Hippocampal formation (tissue), 2 donors: Measurements from ENCODE around the gene SKI.

Experiments used
- DNase-seq, 2 donors: peaks; one replicate each; lab custom pipeline; 2025; lab: John Stamatoyannopoulos, UW

SKI gene

GRCh38 chr1:2209400-2210083 is 18.6 kb upstream of the SKI start:
- no peak for DNase-seq

- no peak for DNase-seq
Observed at GRCh38 chr1:2210084-2210653, 17.9 kb upstream of the SKI start.

GRCh38 chr1:2210786-2211185 is 17.3 kb upstream of the SKI start:
- no peak for DNase-seq

DNA sequence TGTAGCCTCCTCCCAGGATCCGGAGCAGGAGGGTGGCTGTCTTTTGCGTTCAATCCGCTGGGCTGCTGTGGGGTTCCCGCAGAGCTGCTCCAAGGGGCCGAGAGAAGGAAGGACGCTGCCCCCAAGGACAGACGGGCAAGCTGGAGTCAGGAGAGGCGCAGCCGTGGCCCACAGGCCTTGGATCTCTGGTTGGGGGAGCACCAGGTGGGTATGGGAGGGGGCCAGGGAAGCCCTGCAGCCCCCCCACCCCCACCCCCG is 15.9 kb upstream of the SKI start:
- no peak for DNase-seq

- peak; percentile 64 to 80 for DNase-seq
Observed at GRCh38 chr1:2212532-2213491, 15.3 kb upstream of the SKI start.

DNA sequence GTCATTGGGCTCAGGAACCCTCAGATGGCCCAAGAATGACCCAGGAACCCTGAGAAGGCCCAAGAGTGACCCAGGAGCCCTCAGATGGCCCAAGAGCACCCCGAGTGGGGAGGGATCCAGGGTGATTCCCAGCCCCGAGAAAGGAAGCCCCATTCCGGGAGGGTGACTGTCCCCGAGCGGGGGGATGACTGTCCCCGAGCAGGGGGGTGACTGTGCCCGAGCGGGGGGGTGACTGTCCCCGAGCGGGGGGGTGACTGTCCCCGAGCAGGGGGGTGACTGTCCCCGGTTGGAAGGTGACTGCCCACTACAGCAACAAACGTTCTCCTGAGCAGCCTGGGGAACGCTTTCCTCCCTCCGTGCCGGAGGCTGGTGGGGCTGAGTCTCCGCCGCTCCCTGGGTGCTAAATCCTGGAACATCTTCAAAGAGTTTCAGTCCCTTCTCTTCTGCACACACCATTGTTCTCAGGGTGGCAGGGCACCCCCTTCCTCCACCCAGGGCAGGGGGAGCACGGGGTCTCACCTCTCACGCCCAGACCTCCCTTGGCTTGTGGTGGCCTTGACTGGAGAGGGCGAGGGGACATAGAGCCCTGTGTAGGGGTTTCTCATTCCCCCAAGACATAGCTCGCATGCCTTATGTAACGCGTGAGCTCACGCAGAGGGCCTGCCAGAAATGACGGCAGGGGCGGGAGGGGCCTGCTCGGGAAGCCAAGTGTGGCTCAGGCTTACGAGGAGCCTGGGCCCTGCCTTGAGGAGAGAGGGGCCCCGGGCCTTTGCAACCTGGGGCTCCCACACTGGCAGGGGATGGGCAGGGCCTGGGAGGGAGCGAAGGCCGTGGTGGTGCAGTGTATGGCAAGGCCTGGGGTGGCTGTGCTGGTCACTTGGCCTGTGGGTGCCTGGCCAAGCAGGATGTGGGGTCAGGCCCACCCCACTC is 14.3 kb upstream of the SKI start:
- DNase-seq: peak; percentile 24 to 36

DNA sequence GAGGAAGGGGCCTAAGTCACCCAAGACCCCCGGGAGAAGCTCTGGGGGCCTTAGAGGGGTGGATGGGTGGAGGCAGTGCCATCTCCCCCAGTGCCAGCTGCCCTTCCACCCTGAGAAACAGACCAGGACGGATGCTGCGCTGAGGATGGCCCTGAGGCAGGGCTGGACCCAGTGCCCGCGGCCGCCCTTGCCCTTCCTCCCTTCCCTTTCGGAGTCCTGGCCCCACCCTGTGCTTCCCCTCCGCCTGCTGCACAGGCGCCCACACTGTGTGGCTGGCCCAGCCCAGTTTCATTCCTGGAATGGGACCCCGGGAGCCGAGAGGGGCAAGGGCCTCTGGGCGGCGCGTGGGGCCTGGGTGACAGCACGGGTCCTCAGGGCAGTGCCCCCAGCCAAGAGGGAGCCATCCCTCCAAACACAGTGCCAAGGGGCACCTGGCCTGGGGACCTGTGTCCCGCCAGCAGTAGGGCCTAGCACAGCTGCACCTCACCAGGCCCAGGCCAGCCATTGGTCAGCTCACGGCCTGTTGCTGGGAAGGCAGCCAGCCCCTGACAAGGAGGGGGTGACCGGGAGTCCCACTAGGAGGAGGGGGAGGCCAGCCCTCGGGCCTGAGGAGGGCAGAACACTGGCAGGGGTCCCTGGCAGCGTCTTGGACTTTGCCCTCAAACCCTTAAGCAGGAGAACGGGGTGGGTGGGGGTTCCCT is 13.4 kb upstream of the SKI start:
- peak in 1 of 2 donors; percentile 15 for DNase-seq

- DNase-seq: no peak
Observed at GRCh38 chr1:2215329-2215728, 12.8 kb upstream of the SKI start.

- no peak for DNase-seq
Observed at GRCh38 chr1:2215909-2216766, 12.0 kb upstream of the SKI start.

DNA sequence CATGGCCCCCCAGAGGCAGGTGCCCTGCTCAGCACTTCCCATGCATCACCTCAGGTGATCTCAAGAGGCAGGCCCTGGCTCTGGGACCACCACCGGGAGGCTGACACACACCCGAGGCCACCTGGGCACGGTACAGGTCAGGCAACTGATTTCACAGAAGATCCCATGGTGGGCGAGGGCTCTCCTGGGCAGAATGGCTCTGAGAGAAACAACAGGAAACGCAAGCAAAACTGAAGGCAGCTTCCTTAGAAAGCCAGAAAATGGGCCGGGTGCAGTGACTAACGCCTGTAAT is 11.4 kb upstream of the SKI start:
- DNase-seq: no peak

DNA sequence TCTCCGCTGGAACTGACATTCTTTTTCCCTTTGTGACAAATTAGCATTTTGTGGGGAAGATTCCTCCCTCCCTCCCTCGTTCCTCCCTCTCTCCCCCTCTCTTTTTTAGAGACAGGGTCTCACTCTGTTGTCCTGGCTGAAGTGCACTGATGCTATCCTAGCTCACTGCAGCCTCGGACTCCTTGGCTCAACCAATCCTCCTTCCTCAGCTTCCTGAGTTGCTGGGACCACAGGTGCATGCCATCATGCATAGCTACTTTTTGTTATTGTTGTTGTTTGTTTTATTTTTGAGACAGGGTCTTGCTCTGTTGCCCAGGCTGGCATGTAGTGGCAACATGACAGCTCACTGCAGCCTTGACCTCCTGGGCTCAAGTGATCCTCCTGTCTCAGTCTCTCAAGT is 6.8 kb upstream of the SKI start:
- DNase-seq: no peak

DNA sequence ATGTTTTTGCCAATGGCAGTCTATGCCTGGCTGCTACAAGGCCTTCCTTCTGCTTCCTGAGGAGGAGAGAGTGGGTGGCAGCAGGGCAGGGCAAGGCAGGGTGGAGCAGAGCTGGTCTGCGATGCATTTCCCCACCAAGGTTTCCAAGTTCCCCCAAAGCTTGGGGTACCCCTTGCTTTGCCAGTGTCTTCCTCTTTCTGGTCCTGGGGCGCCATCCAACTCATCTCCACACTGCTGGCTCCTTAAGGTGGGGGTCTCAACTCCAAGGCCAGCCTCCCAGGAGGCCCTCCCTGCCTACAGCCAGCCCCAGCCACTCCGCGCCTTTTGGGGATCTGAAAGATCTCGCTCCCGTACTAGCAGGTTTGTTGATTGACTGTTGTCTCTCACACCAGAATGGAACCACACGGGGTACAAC is 3.9 kb upstream of the SKI start:
- DNase-seq: no peak

DNA sequence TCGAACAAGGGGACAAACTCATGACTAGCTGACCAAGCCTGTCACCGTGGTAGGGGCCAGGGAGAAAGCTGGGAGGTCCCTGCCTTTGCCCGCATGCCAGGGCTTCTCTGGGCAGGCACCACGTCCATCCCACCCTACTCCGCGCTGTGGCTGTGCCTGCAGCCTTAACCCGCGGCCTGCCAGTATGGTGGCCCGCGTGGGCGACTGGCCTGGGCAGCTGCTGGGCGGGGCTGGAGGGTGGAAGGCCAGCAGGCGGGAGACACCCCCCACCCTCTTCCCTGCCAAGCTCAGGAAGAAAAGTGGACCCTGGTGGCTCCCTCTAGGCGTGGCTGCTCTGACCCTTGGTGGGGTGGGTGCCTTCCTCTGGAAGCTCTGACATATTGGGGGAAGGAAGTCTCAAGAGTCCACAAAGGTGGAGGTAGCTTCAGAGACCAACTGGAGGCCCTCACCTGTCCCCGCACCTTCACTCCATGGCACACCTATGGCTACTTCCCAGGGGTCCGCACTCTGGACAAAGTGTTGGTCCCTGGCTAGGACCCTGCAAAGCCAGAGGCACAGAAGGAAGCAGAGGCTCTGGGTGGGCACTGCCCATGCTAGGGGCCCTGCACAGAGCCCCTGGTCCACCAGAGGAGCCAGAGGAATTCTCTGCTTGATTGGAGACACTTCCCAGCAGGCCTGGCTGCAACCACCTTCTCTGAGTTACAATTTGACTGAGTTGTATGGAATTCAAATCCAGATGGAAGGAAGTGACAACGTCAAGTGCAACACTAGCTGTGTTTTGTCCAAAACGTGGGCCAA is 3.3 kb upstream of the SKI start:
- DNase-seq: no peak

DNA sequence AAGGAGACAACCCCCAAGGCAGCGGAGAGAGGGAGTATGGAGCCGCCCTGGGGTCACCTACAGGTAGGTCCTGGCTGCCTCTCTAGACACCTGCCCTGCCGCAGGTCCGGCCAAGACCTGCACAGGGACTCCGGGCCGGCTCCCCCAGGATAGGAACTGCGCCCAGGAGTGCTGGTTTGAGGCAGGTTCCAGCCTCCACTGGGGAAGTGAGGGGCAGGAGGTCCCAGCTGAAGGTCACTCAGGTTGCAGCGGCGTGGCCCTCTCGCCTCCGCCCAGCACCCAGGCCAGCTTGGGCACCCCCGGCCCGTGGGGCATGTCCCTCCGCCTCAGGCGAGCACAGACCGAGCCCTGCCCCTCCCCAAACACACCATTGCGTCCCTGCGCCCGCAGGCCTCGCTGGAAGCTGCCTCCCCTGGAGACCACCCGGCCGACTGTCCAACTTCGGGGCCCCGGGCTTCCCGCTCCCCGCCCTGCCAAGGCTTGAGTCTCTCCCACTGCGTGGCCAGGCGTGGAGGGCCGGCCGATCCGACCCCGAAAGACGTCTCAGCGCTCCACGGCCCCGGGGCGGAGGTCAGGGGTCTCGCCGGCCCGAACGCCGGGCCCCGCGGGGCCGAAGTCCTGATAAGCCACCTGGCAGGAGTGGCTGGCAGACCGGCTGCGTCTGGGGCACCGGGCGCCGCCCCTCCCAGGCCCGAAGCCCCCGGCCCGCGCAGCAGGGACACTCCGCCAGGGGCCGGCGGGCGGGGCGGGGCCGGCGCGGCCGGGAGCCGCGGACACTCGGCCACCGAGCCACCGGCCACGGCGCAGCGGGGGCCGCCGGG is 1.4 kb upstream of the SKI start:
- DNase-seq: no peak

DNA sequence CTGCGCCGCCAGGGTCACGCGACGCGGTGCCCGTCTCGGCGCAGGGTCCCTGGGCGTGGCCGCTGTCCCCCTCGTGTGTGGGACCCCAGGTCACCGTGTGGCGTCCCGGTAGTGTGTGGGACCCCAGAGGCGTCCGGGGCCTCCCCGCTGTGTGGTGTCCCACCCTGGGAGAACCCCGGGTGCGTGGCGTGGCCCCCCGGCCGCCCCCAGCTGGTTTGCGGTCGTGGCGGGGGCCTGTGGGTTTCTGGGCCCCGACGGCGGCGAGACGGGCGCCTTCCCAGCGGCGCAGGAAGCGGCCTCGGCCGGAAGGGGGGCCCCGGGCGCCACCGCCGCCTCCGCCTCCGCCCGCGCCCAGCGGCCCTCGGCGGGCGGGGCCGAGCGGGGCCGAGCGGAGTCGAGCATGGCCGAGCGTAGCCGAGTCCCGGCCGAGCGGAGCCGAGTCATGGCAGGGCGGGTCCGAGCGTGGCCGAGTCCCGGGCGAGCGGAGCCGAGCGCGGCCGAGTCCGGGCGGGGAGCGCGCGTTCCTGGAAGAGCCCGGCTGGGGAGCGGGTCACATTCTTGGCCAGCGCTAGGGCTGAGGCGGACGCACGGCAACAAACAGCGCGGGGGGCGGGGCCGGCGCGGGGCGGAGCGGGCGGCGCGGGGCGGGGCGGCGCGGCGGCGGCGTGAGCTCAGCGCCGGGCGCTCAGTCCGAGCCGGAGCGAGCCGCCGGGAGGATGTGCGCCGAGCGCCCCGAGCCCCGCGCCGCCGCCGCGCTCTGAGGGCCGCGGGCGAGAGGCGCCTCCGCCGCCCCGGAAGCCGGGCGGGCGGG is 568 bp upstream of the SKI start:
- DNase-seq: peak; percentile 89 to 95

DNA sequence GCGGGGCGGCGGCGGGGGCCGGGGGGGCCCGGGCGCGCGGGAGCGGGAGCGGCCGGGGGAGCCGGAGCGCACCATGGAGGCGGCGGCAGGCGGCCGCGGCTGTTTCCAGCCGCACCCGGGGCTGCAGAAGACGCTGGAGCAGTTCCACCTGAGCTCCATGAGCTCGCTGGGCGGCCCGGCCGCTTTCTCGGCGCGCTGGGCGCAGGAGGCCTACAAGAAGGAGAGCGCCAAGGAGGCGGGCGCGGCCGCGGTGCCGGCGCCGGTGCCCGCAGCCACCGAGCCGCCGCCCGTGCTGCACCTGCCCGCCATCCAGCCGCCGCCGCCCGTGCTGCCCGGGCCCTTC is 546 bp downstream of the SKI start:
- DNase-seq: no peak

GRCh38 chr1:2229037-2229864 is 1.1 kb downstream of the SKI start:
- DNase-seq: peak; percentile 72 to 78
